ENCODE data around the gene RNF123.

RNF123 gene

DNA sequence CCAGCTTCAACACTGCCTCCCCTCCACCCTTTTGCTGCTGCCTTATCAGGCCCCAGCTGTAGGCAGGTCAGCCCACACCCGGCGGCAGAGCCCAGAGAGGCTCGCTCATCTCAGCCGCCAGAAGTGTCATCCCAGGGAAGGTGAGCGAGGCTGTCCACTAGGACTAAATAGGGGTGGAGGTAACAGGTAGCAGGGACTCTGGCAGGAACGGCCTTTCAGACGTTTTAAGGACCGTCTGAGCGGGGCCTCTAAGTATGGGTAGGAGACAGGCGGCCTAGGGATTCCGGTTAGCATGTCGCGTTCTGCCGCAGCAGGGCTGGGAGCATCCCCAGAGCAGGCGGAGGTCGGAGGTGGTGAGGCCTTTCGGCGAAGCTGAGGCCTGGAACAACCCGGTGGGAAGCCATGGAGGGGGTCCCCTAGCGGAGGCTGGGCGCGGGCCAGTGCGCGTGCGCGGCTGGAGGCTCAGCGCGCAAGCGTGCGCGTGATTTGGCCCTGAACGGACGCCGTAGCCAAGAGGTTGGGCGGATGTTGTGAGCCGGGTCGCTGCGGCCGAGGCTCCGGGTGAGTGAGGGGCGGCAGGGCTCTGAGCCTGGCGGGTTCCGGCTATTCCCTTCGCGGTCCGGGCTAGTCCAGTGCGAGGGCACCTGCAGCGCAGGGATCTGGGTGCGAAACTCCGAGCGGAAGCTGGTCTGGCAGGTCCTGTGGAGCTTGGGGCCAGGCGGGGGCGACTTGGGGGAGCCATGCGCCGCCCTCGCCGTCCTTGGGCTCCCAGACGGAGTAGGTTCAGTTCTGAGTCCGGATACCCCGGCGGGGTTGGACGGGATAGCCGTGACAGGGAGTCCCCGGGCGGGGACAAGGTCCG, at the start of gene RNF123, which contains the start of gene MST1:
TSS of gene RNF123 (plus strand) at position 512 of the 862 bp plus-strand sequence. CDS start 1,609 bp downstream, outside the sequence.
TSS of gene MST1 (minus strand) at position 429 of the 862 bp plus-strand sequence. CDS start 783 bp downstream, outside the sequence.
- H3K4me3 ChIP-seq (ENCODE audit: low read length): peak within 1 kb of the TSS; percentile 93
- TF ChIP-seq, protein P1, sequence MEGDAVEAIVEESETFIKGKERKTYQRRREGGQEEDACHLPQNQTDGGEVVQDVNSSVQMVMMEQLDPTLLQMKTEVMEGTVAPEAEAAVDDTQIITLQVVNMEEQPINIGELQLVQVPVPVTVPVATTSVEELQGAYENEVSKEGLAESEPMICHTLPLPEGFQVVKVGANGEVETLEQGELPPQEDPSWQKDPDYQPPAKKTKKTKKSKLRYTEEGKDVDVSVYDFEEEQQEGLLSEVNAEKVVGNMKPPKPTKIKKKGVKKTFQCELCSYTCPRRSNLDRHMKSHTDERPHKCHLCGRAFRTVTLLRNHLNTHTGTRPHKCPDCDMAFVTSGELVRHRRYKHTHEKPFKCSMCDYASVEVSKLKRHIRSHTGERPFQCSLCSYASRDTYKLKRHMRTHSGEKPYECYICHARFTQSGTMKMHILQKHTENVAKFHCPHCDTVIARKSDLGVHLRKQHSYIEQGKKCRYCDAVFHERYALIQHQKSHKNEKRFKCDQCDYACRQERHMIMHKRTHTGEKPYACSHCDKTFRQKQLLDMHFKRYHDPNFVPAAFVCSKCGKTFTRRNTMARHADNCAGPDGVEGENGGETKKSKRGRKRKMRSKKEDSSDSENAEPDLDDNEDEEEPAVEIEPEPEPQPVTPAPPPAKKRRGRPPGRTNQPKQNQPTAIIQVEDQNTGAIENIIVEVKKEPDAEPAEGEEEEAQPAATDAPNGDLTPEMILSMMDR (conservative IDR thresholded peaks at IDR 0.05; ENCODE audit: low read length): peak; percentile 44
- DNase-seq (ENCODE audit: low read depth): peak; percentile 87

- no peak for DNase-seq (ENCODE audit: low read depth)
- no peak overlapping the region for H3K4me3 ChIP-seq (ENCODE audit: low read length)
- TF ChIP-seq, protein P1 (conservative IDR thresholded peaks at IDR 0.05; ENCODE audit: low read length): no peak
These were observed 48.1 kb upstream of the RNF123 start for GRCh38 chr3:49641292-49641691.

DNA sequence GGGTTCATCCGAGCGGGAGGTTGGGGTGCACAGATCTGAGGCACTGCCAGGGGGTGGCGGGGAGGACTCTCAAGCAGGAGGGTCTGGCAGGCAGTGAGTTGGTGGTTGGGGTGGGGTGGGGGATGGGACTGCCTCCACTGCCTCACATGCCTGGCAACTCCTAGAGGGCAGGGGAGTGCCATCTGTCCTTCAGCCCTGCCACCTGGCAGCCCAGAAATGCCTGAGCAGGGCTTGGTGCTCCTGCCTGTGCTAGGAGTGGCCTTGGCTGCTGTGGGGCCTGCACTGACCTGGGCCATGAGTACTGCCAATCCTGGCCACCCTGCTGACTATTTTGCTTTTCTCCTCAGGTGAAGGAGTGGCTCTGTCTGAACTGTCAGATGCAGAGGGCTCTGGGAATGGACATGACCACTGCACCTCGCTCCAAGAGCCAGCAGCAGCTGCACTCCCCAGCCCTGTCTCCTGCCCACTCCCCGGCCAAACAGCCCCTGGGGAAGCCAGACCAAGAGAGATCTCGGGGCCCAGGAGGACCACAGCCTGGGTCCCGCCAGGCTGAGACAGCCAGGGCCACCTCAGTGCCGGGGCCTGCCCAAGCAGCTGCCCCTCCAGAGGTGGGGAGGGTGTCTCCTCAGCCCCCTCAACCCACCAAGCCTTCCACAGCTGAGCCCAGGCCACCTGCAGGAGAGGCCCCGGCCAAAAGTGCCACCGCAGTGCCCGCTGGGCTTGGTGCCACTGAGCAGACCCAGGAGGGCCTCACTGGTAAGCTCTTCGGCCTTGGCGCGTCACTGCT, 47.2 kb upstream of the RNF123 start:
- no peak for DNase-seq (ENCODE audit: low read depth)
- TF ChIP-seq, protein P1 (conservative IDR thresholded peaks at IDR 0.05; ENCODE audit: low read length): no peak
- no peak overlapping the region for H3K4me3 ChIP-seq (ENCODE audit: low read length)

DNA sequence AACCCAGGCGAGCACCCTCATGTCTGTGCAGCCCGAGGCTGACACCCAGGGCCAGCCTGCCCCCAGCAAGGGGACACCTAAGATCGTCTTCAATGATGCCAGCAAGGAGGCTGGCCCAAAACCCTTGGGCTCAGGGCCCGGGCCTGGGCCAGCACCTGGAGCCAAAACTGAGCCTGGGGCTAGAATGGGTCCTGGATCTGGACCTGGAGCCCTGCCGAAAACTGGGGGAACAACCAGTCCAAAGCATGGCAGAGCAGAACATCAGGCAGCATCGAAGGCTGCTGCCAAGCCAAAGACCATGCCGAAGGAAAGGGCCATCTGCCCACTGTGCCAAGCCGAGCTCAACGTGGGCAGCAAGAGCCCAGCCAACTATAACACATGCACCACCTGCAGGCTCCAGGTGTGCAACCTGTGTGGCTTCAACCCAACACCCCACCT, 46.6 kb upstream of the RNF123 start:
- TF ChIP-seq, protein P1 (conservative IDR thresholded peaks at IDR 0.05; ENCODE audit: low read length): no peak
- no peak overlapping the region for H3K4me3 ChIP-seq (ENCODE audit: low read length)
- no peak for DNase-seq (ENCODE audit: low read depth)

DNA sequence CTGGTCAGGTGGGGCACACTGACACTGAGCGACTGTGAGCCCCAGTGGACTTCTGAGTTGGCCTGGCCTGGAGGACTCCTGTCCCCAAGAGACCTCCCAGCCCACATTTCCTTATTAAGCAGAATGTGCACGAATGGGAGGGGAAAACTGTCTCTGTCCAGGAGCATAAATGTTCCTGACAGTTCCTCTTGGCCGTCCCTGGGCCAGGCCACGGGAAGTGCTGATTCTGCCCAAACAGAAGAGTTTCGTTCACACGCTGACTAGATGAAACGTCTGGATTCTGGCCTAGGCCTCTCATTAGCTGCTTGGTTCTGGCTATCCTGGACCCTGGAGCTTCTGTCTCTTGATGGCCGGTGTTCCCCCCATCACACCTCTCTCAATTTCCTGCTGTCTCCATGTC, 44.7 kb upstream of the RNF123 start:
- no peak overlapping the region for H3K4me3 ChIP-seq (ENCODE audit: low read length)
- DNase-seq (ENCODE audit: low read depth): no peak
- TF ChIP-seq, protein P1 (conservative IDR thresholded peaks at IDR 0.05; ENCODE audit: low read length): no peak

- no peak for DNase-seq (ENCODE audit: low read depth)
- H3K4me3 ChIP-seq (ENCODE audit: low read length): no peak overlapping the region
- TF ChIP-seq, protein P1 (conservative IDR thresholded peaks at IDR 0.05; ENCODE audit: low read length): no peak
These were observed 43.1 kb upstream of the RNF123 start for GRCh38 chr3:49646236-49646635.
